Uterus (tissue), 2 donors: ENCODE data around the gene RAPGEF2.
A peak's percentile ranks its signal among the peaks of the same experiment; 100 is the strongest.

ENCODE experiments used
- POLR2A ChIP-seq, 2 donors: fragments of 450-650 bp; IDR thresholded peaks; one replicate each; pipeline ENCODE4 v1.6.1; 2016; ENCODE audit warnings: antibody characterized with exemption in 2 of 2, mild to moderate bottlenecking in 1 of 2, moderate library complexity in 1 of 2
- TF ChIP-seq, protein P1 (sequence below), 4 experiments: fragments of 200-600 bp in 2 of 4; fragments of 450-650 bp in 2 of 4; sonication (generic) in 2 of 4; IDR thresholded peaks; one replicate each; pipeline ENCODE4 v1.5.1; 2016 to 2019; ENCODE audit warnings: antibody characterized with exemption in 4 of 4, mild to moderate bottlenecking in 2 of 4, moderate library complexity in 1 of 4

DNA sequence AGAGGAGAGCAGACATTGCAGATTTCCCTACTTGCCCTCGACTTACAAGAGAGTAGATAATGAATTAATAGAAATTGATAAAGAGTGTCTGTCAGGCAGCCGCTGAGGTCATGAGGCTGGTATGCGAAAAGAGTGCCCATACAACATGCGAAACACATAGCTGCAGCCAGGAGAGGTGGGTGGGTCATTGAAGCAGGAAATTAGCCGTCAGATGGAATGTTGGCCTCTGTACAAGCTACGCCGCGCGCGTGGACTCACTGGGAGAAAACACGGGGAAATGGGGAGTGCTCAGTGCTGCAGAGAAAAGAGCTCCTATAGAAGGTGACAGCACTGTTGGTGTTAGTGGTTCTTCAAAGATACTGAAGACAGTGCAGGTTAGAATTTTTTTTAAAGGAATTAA, 125.1 kb downstream of the RAPGEF2 start:
- no peak for TF ChIP-seq POLR2A (IDR thresholded peaks at IDR 0.05)
- TF ChIP-seq, protein P1, sequence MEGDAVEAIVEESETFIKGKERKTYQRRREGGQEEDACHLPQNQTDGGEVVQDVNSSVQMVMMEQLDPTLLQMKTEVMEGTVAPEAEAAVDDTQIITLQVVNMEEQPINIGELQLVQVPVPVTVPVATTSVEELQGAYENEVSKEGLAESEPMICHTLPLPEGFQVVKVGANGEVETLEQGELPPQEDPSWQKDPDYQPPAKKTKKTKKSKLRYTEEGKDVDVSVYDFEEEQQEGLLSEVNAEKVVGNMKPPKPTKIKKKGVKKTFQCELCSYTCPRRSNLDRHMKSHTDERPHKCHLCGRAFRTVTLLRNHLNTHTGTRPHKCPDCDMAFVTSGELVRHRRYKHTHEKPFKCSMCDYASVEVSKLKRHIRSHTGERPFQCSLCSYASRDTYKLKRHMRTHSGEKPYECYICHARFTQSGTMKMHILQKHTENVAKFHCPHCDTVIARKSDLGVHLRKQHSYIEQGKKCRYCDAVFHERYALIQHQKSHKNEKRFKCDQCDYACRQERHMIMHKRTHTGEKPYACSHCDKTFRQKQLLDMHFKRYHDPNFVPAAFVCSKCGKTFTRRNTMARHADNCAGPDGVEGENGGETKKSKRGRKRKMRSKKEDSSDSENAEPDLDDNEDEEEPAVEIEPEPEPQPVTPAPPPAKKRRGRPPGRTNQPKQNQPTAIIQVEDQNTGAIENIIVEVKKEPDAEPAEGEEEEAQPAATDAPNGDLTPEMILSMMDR (IDR thresholded peaks at IDR 0.05): peak in 1 of 4 experiments; percentile 16
